ENCODE data around the gene WDR53. TPM values are rescaled to one million over a fixed set of nuclear protein-coding genes. Genes with fewer than 3 reads are reported as not detected.

Gene WDR53
- total and polyA plus RNA-seq, 9 of the 15 experiments (the other 6 are each of a cell fraction or from before 2014, with no cell fraction given): 13.0 to 34.5 (median 20.9) TPM

DNA sequence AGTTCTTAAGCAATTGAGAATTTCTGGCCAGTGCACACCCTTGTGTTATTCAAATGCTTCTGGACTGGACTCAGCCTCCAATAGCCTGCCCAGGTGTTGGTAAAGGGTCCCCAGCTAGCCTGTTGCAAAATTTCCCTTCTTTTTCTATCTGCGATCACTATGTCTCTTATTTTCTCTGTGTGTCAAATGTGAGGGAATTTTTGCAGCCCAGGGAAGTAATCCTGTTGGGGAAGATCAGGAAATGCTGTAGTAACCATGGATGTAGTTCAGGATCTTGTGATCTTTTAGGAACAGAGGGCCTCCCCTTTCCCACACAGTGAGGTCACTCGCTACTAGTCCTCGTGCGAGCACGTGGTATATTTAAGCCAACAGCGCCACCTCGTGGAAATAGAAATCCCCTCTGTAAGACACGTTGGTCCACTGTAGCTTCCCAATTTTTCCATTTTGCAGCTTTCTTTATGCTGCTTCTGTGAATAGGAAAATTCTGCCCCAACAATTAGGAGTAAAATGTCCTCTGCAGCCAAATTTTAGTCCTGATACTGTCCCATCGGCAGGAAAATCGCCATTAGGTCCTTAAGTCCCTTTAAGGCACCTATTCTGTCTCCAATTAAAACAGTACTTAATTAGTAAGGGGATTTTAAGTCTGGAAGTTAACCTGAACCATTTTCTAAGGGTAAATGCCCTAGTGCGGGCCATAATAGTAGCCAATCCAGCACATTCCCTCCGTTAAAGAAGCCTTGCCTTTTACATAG, 49.2 kb downstream of the WDR53 start (continued):
- TF ChIP-seq, protein P1, sequence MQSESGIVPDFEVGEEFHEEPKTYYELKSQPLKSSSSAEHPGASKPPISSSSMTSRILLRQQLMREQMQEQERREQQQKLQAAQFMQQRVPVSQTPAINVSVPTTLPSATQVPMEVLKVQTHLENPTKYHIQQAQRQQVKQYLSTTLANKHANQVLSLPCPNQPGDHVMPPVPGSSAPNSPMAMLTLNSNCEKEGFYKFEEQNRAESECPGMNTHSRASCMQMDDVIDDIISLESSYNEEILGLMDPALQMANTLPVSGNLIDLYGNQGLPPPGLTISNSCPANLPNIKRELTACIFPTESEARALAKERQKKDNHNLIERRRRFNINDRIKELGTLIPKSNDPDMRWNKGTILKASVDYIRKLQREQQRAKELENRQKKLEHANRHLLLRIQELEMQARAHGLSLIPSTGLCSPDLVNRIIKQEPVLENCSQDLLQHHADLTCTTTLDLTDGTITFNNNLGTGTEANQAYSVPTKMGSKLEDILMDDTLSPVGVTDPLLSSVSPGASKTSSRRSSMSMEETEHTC (IDR thresholded peaks at IDR 0.05): peak; percentile 80
- TF ChIP-seq, protein P2, sequence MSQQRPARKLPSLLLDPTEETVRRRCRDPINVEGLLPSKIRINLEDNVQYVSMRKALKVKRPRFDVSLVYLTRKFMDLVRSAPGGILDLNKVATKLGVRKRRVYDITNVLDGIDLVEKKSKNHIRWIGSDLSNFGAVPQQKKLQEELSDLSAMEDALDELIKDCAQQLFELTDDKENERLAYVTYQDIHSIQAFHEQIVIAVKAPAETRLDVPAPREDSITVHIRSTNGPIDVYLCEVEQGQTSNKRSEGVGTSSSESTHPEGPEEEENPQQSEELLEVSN (IDR thresholded peaks at IDR 0.05; ENCODE audit: borderline replicate concordance in 1 of 2, extremely low read depth in 1 of 2, insufficient read depth in 1 of 2, insufficient read length in 1 of 2, low read depth in 1 of 2, low read length in 1 of 2, poor library complexity in 1 of 2, severe bottlenecking in 1 of 2): peak; percentile 70 to 75
- TF ChIP-seq BRD4 (IDR thresholded peaks at IDR 0.05) (0 out of 2 replicates have a peak, but pooled peaks have one; percentile 42), KAT2B (IDR thresholded peaks at IDR 0.05; ENCODE audit: low read depth, low read length) (no peak), ZNF24 (IDR thresholded peaks at IDR 0.05) (peak; percentile 23; the same call in 1 of the 2 replicates), FOXK2 (conservative IDR thresholded peaks at IDR 0.05 in 1 of 2, IDR thresholded peaks at IDR 0.05 in 1 of 2; ENCODE audit: low read depth in 2 of 2) (no peak; a peak in 2 of 4 replicates), ZEB2 (IDR thresholded peaks at IDR 0.05) (peak; percentile 23; the same call in 1 of the 2 replicates), EP400 (IDR thresholded peaks at IDR 0.05) (peak; percentile 85), FOXP1 (CRISPR knock-in tag; IDR thresholded peaks at IDR 0.05) (peak; percentile 83), ZNF263 (CRISPR knock-in tag; IDR thresholded peaks at IDR 0.05; ENCODE audit: borderline replicate concordance) (peak; percentile 49; the same call in 1 of the 2 replicates)
- TF ChIP-seq, protein P3, sequence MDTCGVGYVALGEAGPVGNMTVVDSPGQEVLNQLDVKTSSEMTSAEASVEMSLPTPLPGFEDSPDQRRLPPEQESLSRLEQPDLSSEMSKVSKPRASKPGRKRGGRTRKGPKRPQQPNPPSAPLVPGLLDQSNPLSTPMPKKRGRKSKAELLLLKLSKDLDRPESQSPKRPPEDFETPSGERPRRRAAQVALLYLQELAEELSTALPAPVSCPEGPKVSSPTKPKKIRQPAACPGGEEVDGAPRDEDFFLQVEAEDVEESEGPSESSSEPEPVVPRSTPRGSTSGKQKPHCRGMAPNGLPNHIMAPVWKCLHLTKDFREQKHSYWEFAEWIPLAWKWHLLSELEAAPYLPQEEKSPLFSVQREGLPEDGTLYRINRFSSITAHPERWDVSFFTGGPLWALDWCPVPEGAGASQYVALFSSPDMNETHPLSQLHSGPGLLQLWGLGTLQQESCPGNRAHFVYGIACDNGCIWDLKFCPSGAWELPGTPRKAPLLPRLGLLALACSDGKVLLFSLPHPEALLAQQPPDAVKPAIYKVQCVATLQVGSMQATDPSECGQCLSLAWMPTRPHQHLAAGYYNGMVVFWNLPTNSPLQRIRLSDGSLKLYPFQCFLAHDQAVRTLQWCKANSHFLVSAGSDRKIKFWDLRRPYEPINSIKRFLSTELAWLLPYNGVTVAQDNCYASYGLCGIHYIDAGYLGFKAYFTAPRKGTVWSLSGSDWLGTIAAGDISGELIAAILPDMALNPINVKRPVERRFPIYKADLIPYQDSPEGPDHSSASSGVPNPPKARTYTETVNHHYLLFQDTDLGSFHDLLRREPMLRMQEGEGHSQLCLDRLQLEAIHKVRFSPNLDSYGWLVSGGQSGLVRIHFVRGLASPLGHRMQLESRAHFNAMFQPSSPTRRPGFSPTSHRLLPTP (IDR thresholded peaks at IDR 0.05; ENCODE audit: borderline replicate concordance, extremely low read depth, insufficient read length): no peak
- TF ChIP-seq, protein P4, sequence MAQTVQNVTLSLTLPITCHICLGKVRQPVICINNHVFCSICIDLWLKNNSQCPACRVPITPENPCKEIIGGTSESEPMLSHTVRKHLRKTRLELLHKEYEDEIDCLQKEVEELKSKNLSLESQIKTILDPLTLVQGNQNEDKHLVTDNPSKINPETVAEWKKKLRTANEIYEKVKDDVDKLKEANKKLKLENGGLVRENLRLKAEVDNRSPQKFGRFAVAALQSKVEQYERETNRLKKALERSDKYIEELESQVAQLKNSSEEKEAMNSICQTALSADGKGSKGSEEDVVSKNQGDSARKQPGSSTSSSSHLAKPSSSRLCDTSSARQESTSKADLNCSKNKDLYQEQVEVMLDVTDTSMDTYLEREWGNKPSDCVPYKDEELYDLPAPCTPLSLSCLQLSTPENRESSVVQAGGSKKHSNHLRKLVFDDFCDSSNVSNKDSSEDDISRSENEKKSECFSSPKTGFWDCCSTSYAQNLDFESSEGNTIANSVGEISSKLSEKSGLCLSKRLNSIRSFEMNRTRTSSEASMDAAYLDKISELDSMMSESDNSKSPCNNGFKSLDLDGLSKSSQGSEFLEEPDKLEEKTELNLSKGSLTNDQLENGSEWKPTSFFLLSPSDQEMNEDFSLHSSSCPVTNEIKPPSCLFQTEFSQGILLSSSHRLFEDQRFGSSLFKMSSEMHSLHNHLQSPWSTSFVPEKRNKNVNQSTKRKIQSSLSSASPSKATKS (CRISPR knock-in tag; IDR thresholded peaks at IDR 0.05): no peak
- TF ChIP-seq, protein P5, sequence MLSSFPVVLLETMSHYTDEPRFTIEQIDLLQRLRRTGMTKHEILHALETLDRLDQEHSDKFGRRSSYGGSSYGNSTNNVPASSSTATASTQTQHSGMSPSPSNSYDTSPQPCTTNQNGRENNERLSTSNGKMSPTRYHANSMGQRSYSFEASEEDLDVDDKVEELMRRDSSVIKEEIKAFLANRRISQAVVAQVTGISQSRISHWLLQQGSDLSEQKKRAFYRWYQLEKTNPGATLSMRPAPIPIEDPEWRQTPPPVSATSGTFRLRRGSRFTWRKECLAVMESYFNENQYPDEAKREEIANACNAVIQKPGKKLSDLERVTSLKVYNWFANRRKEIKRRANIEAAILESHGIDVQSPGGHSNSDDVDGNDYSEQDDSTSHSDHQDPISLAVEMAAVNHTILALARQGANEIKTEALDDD (IDR thresholded peaks at IDR 0.05): peak; percentile 62; the same call in 1 of the 2 replicates
